CD4-positive, alpha-beta T cell treated with Interleukin-1 beta for 1 hour (primary cell): ENCODE data around the gene PAK1IP1.
"Not testable (repeated sequence)": the region's sequence is repeated elsewhere in the genome, so short reads cannot be mapped to it uniquely, and the experiment has no call there.

Experiments
- DNase-seq, 2 donors: peaks; one replicate each; pipeline ENCODE4 v3.0.0-alpha.2; 2020 to 2022

Gene PAK1IP1, protein sequence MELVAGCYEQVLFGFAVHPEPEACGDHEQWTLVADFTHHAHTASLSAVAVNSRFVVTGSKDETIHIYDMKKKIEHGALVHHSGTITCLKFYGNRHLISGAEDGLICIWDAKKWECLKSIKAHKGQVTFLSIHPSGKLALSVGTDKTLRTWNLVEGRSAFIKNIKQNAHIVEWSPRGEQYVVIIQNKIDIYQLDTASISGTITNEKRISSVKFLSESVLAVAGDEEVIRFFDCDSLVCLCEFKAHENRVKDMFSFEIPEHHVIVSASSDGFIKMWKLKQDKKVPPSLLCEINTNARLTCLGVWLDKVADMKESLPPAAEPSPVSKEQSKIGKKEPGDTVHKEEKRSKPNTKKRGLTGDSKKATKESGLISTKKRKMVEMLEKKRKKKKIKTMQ

DNA sequence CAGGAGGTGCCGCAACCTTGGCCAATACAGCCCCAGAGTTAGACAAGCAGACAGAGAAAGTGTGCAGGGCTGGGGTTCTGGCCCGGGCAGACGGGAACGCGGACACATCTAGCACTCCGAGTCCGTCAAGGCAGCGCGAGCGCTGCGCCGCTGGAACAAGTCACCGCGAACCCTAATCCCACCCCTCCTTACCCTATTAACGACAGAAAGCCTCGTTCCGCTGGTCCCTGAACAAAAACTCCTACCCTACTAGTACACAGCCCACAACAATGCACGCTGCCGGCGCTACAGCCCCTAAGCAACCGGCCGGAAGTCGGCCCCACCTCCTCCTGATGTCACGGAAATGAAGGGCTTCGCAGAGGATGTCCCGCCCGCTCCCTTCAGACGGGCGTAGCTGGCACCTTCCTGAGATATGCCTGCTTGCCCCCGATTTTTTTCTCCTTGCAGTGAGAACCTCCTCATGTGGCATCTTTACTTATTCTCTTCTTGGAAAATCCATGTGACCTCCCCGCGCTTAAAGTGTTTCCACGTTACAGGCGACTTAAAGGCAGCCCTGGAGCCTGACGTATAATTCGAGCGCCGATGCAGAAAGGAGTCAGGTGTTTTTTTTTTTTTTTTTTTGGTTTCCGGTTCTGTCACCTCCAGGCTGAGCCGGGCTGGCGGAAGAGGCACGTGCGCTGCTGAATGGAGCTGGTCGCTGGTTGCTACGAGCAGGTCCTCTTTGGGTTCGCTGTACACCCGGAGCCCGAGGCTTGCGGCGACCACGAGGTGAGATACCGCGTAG, at the start of gene PAK1IP1, which contains the start of gene C6orf52:
Gene PAK1IP1, plus strand, starts transcription at position 671 of the 784 bp plus-strand sequence. Its CDS starts 14 bp downstream, at position 685.
Gene C6orf52, minus strand, starts transcription at position 315 of the 784 bp plus-strand sequence. CDS start 7,066 bp downstream, outside the sequence.
- peak; percentile 93 to 94 for DNase-seq

DNA sequence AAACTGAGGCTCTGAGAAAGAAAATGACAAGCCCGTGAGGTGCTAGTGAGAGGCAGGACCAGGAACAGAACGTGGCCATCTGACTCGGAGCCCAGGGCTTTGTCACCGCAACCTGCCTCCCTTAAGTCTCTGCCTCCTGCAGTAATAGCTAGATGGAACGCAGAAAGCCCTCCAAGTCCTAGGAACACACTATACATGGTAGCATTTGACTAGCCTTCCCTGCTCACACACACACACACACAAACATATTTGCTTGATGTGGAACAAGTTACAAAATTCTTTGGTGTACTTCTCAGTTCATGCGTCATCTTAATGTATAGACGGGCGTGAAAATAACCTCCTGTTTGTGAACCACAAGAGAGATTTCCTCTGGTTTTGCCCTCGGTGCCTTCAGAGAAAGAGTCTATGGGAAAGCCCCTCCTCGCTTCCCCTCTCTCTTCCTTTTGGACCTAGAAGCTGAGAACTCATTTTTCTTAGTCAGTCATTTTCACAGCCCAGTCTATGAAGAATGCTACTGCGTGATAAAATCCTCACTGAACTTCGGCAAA, 39.2 kb upstream of the PAK1IP1 start:
- DNase-seq: peak; percentile 16 to 27

DNA sequence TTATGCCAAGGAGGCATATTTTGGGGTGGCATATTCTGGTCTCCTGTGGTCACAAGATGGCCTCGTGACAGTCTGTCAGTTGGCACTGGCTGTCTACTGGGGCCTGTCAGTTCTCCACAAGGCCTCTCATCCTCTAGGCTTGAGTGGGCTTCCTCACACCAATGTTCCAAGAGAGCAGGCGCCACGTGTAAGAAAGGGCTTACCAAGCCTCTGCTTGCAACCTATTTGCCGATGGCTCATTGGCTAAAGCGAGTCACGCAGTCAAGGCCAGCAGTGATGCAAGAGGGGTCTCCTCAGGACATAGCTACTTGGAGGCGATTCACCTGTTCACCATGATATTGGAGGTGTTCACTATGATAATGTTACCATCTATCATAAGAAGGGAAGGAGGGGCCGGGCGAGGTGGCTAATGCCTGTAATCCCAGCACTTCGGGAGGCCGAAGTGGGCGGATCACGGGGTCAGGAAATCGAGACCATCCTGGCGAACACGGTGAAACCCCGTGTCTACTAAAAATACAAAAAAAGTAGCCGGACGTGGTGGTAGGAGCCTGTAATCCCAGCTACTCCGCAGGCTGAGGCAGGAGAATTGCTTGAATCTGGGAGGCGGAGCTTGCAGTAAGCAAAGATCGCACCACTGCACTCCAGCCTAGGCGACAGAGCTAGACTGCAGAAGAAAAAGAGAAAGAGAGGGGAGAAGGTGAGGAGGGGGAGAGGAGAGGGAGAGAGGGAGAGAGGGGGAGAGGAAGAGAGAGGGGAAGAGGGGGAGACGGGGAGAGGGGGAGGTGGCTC, 35.7 kb upstream of the PAK1IP1 start:
- no peak for DNase-seq

DNA sequence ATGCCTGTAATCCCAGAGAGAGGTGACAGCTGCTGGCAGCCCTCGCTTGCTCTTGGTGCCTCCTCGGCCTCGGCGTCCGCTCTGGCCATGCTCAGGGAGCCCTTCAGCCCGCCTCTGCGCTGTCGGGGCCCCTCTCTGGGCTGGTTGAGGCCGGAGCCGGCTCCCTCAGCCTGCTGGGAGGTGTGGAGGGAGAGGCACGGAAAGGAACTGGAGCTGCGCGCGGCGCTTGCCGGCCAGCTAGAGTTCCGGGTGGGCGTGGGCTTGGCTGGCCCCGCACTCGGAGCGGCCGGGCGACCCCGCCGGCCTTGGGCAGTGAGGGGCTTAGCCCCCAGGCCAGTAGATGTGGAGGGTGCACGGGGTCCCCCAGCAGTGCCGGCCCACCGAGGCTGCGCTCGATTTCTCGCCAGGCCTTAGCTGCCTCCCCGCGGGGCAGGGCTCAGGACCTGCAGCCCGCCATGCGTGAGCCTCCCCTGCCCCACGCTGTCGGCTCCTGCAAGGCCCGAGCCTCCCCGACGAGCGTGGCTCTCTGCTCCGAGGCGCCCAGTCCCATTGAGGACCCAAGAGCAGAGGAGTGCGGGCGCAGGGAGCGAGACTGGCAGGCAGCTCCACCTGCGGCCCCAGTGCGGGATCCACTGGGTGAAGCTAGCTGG, 34.9 kb upstream of the PAK1IP1 start:
- DNase-seq: no peak

DNA sequence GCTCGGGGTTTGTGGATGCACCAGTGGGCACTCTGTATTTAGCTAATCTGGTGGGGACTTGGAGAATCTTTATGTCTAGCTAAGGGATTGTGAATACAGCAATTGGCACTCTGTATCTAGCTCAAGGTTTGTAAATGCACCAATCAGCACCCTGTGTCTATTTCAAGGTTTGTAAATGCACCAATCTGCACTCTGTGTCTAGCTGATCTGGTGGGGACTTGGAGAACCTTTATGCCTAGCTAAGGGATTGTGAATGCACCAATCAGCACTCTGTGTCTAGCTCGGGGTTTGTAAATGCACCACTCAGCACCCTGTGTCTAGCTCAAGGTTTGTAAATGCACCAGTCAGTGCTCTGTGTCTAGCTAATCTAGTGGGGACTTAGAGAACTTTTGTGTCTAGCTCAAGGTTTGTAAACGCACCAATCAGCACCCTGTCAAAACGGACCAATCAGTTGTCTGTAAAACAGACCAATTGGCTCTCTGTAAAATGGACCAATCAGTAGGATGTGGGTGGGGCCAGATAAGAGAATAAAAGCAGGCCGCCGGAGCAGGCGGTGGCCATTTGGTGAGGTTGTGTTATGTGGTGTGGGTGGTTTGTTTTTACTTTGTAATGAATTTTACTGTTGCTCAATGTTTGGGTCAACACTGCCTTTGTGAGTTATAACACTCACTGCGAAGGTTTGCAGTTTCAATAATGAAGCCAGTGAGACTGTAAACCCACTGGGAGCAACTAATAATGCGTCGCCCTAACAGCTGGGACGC, 34.2 kb upstream of the PAK1IP1 start:
- not testable (repeated sequence) for DNase-seq

DNA sequence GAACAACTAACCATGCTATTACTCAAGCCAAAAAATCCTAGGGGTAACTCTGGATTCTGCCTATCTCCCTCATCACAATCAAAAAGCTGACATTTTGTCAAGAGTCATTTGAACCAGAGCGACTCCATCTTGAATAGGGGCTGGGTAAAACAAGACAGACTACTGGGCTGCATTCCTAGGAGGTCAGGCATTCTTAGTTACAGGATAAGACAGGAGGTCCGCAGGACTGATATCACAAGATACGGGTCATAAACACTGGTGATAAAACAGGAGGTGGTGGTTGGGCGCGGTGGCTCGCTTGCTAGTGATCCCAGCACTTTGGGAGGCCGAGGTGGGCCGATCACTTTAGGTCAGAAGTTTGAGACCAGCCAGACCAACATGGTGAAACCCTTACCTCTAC, 32.6 kb upstream of the PAK1IP1 start:
- no peak for DNase-seq

DNA sequence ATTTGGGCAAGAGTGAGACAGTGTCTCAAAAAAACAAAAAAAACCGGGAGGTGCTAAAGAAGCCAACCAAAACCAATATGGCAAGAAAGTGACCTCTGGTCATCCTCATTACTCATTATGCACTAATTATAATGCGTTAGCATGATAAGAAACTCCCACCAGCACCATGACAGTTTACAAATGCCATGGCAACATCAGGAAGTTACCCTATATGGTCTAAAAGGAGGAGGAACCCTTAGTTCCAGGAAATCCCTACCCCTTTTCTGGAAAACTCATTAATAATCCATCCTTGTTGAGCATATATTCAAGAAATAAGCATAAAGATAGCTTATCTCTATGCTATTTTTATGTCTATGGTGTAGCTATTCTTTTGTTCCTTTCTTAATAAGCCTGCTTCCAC, 32.0 kb upstream of the PAK1IP1 start:
- no peak for DNase-seq

DNA sequence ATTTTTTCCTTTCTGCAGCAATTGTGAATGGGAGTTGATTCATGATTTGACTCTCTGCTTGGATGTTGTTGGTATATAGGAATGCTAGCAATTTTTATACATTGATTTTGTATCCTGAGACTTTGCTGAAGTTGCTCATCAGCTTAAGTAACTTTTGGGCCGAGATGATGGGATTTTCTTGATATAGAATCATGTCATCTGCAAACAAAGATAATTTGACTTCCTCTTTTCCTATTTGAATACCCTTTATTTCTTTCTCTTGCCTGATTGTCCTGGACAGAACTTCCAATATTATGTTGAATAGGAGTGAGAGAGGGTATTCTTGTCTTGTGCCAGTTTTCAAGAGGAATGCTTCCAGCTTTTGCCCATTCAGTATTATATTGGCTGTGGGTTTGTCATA, 29.2 kb upstream of the PAK1IP1 start:
- DNase-seq: not testable (repeated sequence)

DNA sequence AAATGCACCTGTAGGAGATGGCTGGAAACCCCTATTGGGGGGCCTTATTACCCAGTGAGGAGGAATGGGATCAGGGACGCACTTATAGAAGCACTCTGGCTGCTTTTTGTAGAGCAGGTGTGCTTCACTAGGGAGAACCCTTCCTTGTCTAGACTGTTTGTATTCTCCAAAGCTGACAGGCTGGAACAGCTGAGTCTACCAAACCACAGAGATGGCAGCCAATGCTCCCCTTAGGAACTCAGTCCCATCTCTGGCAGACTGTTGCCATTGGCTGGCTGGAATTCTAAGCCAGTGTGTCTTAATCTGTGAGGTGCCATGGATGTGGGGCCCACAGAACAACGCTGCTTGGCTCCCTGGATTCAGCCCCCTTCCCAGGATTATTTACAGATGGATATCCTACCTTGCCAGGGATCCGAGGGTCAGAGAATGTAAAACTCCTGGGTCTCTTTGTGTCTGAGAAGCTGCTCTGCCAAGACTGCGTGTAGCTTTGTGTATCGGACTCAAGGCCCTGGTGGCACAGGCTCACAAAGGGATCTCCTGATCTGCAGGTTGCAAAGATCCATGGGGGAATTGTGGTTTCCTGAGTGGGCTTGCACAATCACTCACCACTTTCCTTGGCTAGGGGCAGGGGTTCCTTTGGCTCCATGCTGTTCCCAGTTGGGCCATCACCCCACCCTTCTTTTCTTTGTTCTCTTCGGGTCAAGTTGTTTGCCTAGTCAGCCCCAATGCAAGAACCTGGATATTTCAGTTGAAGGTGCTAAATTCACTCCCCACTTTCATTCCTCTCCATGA, 26.4 kb upstream of the PAK1IP1 start:
- no peak for DNase-seq

DNA sequence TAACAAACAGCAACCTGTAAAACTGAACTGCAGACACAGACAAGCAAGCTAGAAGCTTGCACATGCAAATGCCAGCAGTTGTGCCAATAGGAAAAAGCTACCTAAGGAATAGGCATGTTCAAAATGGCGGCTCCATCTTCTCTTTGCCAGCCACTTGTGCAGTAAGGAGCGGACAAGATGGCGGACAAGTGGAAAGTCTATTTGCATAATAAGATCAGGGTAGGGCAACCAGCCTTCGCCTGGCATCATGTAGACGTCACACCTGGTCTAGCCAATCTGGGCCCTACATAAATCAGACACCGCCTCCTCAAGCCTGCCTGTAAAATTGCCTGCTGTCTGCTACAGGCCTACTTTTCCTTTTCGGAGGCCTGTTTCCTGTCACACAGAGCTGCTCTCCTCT, 18.4 kb upstream of the PAK1IP1 start:
- no peak for DNase-seq

DNA sequence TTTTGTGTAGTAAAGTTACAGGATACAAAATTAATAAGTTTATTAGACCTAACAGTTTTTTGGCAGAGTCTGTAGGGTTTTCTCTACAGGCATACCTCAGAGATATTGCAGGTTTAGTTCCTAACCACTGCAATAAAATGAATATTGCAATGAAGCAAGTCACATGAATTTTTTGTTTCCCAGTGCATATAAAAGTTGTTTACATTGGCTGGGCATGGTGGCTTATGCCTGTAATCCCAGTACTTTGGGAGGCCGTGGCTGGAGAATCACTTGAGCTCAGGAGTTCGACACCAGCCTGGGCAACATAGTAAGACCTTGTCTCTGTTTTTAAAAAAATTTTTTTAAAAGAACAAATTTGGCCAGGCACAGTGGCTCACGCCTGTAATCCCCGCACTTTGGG, 16.3 kb upstream of the PAK1IP1 start:
- no peak for DNase-seq

DNA sequence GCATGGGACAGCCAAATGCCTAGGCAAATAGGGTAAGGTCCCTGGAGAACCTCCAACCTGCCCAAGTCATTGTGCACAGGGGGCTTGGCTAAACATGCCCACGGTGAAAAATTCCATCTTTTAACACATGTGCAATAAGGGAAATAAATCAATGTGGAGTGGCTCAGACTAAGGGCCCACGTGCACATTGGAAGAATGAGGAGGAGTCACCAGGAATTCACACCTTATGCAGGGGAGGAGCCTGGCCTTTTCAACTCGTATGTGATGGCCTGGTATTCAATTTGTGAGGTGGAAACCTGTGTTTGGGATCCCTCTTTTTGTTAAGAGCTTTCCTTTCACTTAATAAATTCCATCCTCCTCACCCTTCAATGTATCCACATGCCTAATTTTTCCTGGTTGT, 13.0 kb upstream of the PAK1IP1 start:
- no peak for DNase-seq

DNA sequence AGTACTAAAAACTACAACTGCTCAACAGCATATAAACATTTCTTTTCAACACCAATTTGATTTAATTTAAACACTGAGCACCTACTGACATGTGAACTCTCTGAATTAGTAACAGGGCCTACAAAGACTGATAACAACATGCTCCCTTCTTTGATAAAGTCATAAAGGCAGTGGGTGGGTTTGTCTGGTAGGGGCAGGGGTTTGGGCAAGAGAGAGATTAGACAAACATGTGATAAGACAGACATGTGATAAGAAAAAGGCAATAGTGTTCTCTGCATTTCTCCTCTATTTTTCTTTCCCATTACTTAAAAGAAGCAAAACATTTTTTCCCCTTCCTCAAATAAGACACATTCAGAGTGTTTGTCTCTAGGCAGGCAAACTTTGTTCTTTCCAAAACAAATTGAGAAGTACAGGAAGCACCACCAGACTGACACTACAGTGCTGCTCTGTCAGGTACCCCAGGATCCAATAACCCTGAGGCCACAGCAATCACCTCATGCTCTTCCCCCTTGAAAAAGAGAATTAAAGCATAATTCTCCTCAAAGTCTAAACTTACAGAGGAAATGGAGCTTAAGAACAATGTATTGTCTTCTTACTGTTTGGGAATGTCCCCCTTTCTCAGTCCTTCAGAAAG, 12.3 kb upstream of the PAK1IP1 start:
- no peak for DNase-seq

DNA sequence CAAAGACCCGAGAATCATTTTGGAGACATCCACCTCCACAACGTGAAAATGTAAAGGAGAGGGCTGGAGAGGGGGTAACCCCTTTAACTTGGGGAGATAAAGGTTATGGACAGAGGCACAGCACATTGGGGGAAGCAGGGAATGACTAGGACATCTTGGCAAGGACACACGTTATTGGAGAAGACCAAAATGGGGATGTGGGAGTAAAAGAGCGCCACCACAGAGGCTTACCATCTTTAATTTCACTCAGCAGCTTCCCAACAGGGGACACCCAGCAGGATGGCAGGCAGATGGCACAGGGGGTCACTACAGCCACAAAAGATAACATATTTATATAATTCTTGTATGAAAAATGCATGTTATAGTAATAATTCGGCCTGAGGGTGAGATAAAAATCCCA, 10.2 kb upstream of the PAK1IP1 start:
- DNase-seq: no peak

DNA sequence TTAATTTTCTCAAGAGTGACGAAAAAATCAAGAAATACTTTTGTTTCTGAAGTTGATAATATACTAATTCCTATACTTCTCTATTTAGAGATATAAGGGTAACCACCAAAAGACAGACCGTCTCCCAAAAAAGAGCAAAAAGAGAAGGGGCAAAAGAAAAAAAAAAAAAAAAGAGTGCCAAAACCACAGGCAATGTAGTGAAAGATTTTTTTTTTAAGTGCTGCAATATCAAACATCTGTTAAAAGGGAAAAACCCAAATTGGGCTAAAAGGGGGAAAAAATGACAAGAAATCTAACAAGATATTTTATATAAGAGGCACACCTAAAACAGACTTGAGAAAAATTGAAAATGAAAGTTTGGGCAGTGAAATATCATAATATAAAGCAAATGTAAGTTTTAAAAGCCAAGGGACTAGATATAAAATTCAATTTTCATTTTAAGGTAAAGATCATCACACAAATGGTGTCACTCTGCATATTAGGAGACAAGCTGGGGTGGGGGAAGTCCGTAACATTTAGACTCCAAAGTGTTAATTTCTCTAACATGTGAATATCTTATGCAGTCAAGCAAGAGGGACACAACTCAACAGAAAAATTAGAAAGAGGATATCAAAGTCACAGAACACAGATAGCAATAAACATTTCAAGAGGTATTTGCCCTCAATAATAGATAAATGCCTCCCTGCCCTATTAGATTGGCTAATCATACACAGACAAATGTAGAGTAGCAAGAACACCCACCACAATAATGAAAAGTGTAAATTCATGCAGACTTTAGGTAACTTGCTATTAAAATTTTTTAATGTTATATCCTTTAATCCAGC, 9.5 kb upstream of the PAK1IP1 start:
- DNase-seq: no peak

DNA sequence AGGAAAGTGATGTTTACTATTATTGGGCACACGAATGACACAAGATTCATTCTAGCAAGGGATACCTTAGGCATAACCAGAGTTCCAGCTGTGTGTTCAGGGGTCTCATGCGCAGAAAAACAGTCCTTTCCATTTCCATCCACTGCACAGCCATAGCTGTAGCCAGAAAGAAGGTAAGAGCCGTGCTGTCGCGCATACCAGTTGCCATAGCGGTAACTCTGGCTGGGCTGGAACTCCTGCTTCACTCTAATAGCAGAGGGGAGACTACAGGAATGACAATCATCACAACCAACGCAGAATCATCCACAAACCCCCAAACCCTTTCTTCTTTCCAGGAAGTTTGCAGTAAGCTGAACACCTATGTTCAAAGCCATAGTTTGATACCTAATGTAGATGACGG, 7.9 kb upstream of the PAK1IP1 start:
- no peak for DNase-seq

DNA sequence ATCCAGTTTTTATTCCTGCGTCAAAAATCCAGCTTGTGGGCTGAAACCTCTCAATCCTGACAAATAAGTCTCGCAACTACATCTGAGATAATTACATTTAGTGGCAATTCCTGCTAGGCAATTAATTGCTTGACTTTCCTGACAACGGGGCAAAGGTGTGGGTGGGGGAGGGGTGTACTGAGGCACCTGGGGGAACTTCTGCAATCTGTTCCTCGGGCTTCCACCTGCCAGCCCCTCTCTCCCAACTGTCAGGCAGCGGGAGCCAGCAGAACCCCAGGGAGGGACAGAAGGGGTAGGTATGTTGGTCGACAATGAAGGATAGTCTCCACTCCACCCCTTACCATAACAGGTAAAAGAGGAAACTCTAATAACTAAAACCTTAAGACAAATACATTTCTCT, 7.2 kb upstream of the PAK1IP1 start:
- no peak for DNase-seq

DNA sequence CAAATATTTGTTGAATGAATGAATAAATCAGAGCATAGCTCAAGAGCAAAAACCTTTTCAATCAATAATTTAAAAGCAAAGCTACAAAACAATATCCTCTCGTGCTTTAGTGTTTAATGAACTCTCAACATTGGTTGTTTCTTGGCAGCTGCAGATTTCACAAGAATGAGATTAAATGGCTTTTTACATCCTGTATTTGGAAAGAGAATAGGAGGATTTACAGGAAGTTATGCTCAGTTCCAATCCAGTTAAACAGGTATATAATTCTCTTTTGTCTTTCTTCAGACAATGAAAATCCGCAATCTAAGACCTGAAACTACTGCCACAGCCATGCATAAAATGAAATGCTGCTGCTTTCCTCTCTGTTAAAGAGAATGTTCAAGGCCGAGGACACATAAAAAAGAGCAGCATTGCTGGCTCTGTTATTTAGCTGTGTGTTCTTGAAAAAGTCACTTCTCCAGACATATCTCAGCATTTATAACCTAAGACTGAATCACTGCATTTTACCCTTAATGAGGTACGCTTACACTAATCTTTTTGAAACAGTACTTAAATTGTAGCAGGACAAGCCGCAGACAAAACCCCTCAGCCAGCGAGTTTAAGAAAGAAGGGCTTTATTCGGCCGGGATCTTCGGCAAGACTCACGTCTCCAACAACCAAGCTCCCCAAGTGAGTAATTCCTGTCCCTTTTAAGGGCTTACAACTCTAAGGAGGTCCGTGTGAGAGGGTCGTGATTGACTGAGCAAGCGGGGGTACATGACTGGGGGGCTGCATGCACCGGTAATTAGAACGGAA, 3.9 kb upstream of the PAK1IP1 start:
- DNase-seq: no peak
